Fibroblast of lung (primary cell): ENCODE data around the gene HSP90AB1.

ENCODE experiments used
- EZH2 ChIP-seq: IDR thresholded peaks from 2 replicates; pipeline ENCODE4 v1.5.1; 2012; ENCODE audit warnings: low read length, control low read depth, mild to moderate bottlenecking; ENCODE audit errors: missing control alignments
- TF ChIP-seq, protein P1 (sequence below), 2 donors: IDR thresholded peaks in 1 of 2; conservative IDR thresholded peaks in 1 of 2; 1 replicate in 1 of 2; 2 replicates in 1 of 2; pipeline ENCODE4 v1.5.1; 2011 to 2012; ENCODE audit warnings: low read length in 2 of 2, control low read depth in 1 of 2, inconsistent platforms in 1 of 2, low read depth in 1 of 2, mild to moderate bottlenecking in 1 of 2

DNA sequence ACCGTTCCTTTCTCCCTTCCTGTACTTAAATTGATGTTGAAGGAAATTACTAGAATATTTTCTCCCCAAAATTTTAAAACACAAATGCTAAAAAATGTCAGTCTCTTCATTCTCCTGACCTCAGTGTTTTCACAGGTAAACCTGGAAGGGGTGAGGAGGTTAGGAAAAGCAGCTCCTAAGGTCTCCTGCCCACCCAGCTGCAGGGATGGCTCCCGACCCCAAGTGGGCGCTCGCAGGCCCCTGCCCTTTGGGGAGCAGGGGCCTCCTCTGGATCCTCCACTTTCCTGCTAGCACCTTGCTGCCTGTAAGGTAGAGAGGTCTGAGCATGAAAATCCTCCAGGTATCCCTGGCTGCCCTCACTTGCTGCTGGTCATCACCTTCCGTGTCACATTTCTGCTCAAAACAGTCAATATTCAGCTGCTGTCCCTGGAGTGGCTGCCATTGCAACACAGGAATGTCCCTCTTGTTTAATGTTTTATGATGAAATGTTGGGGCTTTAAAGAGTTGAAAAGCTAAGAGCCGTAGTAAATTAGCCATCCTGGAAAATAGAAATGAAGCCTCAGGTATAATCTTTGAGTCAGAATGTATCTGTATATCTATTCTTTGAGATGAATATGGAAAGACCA is 10.9 kb upstream of the HSP90AB1 start:
- TF ChIP-seq, protein P1, sequence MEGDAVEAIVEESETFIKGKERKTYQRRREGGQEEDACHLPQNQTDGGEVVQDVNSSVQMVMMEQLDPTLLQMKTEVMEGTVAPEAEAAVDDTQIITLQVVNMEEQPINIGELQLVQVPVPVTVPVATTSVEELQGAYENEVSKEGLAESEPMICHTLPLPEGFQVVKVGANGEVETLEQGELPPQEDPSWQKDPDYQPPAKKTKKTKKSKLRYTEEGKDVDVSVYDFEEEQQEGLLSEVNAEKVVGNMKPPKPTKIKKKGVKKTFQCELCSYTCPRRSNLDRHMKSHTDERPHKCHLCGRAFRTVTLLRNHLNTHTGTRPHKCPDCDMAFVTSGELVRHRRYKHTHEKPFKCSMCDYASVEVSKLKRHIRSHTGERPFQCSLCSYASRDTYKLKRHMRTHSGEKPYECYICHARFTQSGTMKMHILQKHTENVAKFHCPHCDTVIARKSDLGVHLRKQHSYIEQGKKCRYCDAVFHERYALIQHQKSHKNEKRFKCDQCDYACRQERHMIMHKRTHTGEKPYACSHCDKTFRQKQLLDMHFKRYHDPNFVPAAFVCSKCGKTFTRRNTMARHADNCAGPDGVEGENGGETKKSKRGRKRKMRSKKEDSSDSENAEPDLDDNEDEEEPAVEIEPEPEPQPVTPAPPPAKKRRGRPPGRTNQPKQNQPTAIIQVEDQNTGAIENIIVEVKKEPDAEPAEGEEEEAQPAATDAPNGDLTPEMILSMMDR (conservative IDR thresholded peaks at IDR 0.05 in 1 of 2, IDR thresholded peaks at IDR 0.05 in 1 of 2; ENCODE audit: low read depth in 1 of 2, low read length in 2 of 2) = no peak
- TF ChIP-seq EZH2 = no peak
